Measurements from ENCODE around the gene KHK. TPM values are rescaled to one million over a fixed set of nuclear protein-coding genes. Genes with fewer than 3 reads are reported as not detected.

KHK gene
- total RNA-seq, 1 experiment from 2014 or later: 1.5 TPM

GRCh38 chr2:27137322-27137935, 50.9 kb downstream of the KHK start:
- no peak for DNase-seq (ENCODE audit: low read depth, low spot score)
- Histone ChIP-seq H3K4me1 (ENCODE audit: control insufficient read depth, insufficient read depth, low read length) (peaks cover 5% of the 10 kb centered on the region), H3K27me3 (ENCODE audit: control insufficient read depth, insufficient read depth, low read length) (no peaks in the 10 kb centered on the region), H3K9me3 (ENCODE audit: control insufficient read depth, insufficient read depth, low read depth, low read length) (no peaks in the 10 kb centered on the region), H3K27ac (ENCODE audit: low read length) (no peak overlapping the region), H3K36me3 (ENCODE audit: control insufficient read depth, insufficient read depth, low read length) (peaks cover 3% of the 10 kb centered on the region; the same call in 1 of the 2 replicates), H3K4me3 (ENCODE audit: low read depth in 2 of 2, low read length in 2 of 2) (no peak overlapping the region)
- ChIA-PET CTCF (interaction anchor here (0.7 kb wide), 1 partner anchor 144 kb away, joined by 5 read pairs; no protein-coding TSS in a partner anchor), POLR2A (no interaction called here)
- ATAC-seq: no peak
- TF ChIP-seq REST (IDR thresholded peaks at IDR 0.05; ENCODE audit: insufficient read depth in 1 of 2, low read depth in 2 of 2, low read length in 1 of 2): no peak
- TF ChIP-seq SIN3A (IDR thresholded peaks at IDR 0.05; ENCODE audit: borderline replicate concordance, insufficient read depth, low read depth, low read length): no peak
- TF ChIP-seq CTCF (IDR thresholded peaks at IDR 0.05): no peak
- no peak for TF ChIP-seq POLR2AphosphoS5 (IDR thresholded peaks at IDR 0.05; ENCODE audit: low read depth, low read length)
- TF ChIP-seq TCF7L2 (IDR thresholded peaks at IDR 0.05; ENCODE audit: low read depth, low read length): no peak
- intact Hi-C loops (cut with micrococcal nuclease; ENCODE audit: unreplicated experiment): no loop called here
- no TSS peak for BruUV-seq (replicated peaks)
- in situ Hi-C loops (cut with HindIII; ENCODE audit: low pct_unique_long_range_greater_than_20kb, low sequenced_read_pairs): no loop called here

- DNase-seq (ENCODE audit: low read depth, low spot score): no peak
- no peak overlapping the region for H3K4me3 ChIP-seq (ENCODE audit: low read depth in 2 of 2, low read length in 2 of 2)
- BruUV-seq (replicated peaks): no TSS peak
- H3K27ac ChIP-seq (ENCODE audit: low read length): no peak overlapping the region
- no peak for ATAC-seq
- peaks cover 2% of the 10 kb centered on the region; the same call in 1 of the 2 replicates for H3K36me3 ChIP-seq (ENCODE audit: control insufficient read depth, insufficient read depth, low read length)
- ChIA-PET CTCF (no interaction called here), POLR2A (interaction anchor here (0.5 kb wide), 1 partner anchor 30 kb away, joined by 3 read pairs; no protein-coding TSS in a partner anchor)
- 0 out of 2 replicates have a peak, but pooled peaks cover 4% of the 10 kb centered on the region for H3K27me3 ChIP-seq (ENCODE audit: control insufficient read depth, insufficient read depth, low read length)
- H3K4me1 ChIP-seq (ENCODE audit: control insufficient read depth, insufficient read depth, low read length): peaks cover 5% of the 10 kb centered on the region
- in situ Hi-C loops (cut with HindIII; ENCODE audit: low pct_unique_long_range_greater_than_20kb, low sequenced_read_pairs) (no loop called here), intact Hi-C loops (cut with micrococcal nuclease; ENCODE audit: unreplicated experiment) (no loop called here)
- no peak for TF ChIP-seq POLR2AphosphoS5 (IDR thresholded peaks at IDR 0.05; ENCODE audit: low read depth, low read length)
- TF ChIP-seq SIN3A (IDR thresholded peaks at IDR 0.05; ENCODE audit: borderline replicate concordance, insufficient read depth, low read depth, low read length): no peak
- no peak for TF ChIP-seq TCF7L2 (IDR thresholded peaks at IDR 0.05; ENCODE audit: low read depth, low read length)
- TF ChIP-seq CTCF (IDR thresholded peaks at IDR 0.05): no peak
- no peaks in the 10 kb centered on the region for H3K9me3 ChIP-seq (ENCODE audit: control insufficient read depth, insufficient read depth, low read depth, low read length)
Measured at GRCh38 chr2:27138111-27138510, 51.5 kb downstream of the KHK start.

Measured in Panc1 (cell line).